Glutamatergic neuron (in vitro differentiated cells): ENCODE measurements around the gene RABEP1. TPM values are rescaled to one million over a fixed set of nuclear protein-coding genes. Genes with fewer than 3 reads are reported as not detected.

Source experiments
- DNase-seq: peaks from one replicate; pipeline ENCODE4 v3.0.0; 2022
- H3K27ac Mint-ChIP-seq: one replicate; pipeline ENCODE4 v1.8.0; 2020; ENCODE audit warnings: mild to moderate bottlenecking, mixed read lengths, inconsistent platforms; ENCODE audit not compliant: unreplicated experiment
- H3K27me3 Mint-ChIP-seq: one replicate; pipeline ENCODE4 v1.8.0; 2020; ENCODE audit warnings: mild to moderate bottlenecking, moderate library complexity, mixed read lengths, inconsistent platforms; ENCODE audit not compliant: unreplicated experiment
- H3K36me3 Mint-ChIP-seq: one replicate; pipeline ENCODE4 v1.8.0; 2020; ENCODE audit warnings: mild to moderate bottlenecking, mixed read lengths, inconsistent platforms; ENCODE audit not compliant: unreplicated experiment
- H3K4me1 Mint-ChIP-seq: one replicate; pipeline ENCODE4 v1.8.0; 2020; ENCODE audit warnings: mild to moderate bottlenecking, low read depth, mixed read lengths, inconsistent platforms; ENCODE audit not compliant: unreplicated experiment
- H3K4me3 Mint-ChIP-seq: one replicate; pipeline ENCODE4 v1.8.0; 2020; ENCODE audit warnings: mild to moderate bottlenecking, mixed read lengths, inconsistent platforms; ENCODE audit not compliant: unreplicated experiment
- H3K9me3 Mint-ChIP-seq: one replicate; pipeline ENCODE4 v1.8.0; 2020; ENCODE audit warnings: mild to moderate bottlenecking, moderate library complexity, mixed read lengths, inconsistent platforms; ENCODE audit not compliant: unreplicated experiment
- total RNA-seq: library from RNA; stranded (reverse); fragmentation: NEBNext Ultra II Directional; extraction: Animal tissue kit (Norgen Biotek cat#: 25700); gene quantifications from one replicate; pipeline ENCODE4 v1.2.1, GENCODE V29; 2021; ENCODE audit not compliant: unreplicated experiment
- TF ChIP-seq, protein P1 (sequence below): fragments of 200-600 bp; sonication (generic); IDR thresholded peaks from one replicate; pipeline ENCODE4 v1.5.0; 2021; ENCODE audit not compliant: partially characterized antibody, unreplicated experiment

The RABEP1 gene
- total RNA-seq, 1 donor from 2014 or later = 63.0 TPM

DNA sequence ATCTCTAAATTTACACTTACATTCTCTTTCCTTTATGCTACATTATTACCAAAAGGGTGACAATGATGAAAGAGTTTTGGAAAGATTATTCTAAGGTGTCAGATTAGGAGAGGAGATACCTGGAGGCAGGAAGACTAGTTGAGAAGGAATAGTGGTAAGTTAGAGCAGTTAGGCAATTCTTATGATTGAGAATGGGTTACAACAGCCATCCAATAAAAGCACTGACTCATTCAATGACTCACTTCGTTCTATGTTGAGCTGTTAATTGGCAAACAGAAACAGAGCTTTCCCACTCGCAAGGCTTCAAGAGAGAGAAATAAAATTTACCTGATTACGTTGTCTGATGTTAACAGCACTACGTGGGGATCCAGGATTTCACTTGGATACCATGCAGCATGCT lies 131.6 kb downstream of the RABEP1 start:
- Mint-ChIP-seq H3K27ac (no peak overlapping the region), H3K4me3 (no peak overlapping the region)
- no peak for DNase-seq

DNA sequence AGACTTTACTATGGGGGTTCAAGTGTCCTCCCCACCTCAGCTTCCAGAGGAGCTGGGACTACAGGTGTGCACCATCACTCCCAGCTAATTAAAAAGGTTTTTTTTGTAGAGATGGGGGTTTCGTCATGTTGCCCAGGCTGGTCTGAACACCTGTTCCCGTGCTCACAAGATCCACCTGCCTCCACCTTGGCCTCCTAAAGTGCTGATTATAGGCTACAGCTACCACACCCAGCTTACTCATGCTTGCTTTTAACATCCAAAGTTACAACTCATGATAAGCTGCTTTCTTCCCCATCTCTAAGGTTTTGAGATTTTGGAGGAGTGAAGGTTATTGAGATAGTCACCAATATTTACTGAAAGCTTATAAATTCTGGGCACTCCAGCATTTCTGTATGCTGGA lies 134.8 kb downstream of the RABEP1 start:
- Mint-ChIP-seq H3K4me1 (peaks cover 12% of the 10 kb centered on the region), H3K36me3 (no peaks in the 10 kb centered on the region), H3K9me3 (peaks cover 9% of the 10 kb centered on the region), H3K27me3 (peaks cover 15% of the 10 kb centered on the region), H3K4me3 (no peak overlapping the region), H3K27ac (no peak overlapping the region)
- TF ChIP-seq, protein P1, sequence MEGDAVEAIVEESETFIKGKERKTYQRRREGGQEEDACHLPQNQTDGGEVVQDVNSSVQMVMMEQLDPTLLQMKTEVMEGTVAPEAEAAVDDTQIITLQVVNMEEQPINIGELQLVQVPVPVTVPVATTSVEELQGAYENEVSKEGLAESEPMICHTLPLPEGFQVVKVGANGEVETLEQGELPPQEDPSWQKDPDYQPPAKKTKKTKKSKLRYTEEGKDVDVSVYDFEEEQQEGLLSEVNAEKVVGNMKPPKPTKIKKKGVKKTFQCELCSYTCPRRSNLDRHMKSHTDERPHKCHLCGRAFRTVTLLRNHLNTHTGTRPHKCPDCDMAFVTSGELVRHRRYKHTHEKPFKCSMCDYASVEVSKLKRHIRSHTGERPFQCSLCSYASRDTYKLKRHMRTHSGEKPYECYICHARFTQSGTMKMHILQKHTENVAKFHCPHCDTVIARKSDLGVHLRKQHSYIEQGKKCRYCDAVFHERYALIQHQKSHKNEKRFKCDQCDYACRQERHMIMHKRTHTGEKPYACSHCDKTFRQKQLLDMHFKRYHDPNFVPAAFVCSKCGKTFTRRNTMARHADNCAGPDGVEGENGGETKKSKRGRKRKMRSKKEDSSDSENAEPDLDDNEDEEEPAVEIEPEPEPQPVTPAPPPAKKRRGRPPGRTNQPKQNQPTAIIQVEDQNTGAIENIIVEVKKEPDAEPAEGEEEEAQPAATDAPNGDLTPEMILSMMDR = no peak
- no peak for DNase-seq

More for the DNA sequence above, 131.6 kb downstream of the RABEP1 start:
- Mint-ChIP-seq H3K4me1 (peaks cover 2% of the 10 kb centered on the region), H3K36me3 (no peaks in the 10 kb centered on the region), H3K9me3 (peaks cover 1% of the 10 kb centered on the region), H3K27me3 (peaks cover 3% of the 10 kb centered on the region)
- TF ChIP-seq, protein P1 = no peak

DNA sequence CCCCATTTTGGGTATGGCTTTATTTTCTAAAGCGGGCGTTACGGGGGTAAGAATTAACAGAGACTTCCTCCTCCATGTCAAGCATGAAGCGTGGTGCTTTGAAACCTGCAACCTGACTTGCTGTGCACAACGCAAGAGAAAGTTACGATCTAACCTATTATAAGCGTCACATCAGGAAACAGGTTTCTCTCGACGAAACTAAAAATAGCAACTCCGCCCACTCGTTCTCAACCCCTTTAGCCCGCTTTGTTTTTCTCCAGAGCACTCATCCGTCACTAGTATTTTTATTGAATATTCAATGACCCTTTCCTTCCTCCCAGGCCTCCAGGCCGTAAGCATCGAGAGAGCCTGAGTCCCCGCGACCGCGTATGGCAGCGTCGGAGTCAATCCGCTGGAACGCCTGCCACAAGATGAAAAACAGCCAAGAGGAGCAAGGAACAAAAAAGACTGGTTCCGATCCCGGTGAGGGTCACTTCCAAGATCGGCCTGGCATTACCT lies 136.8 kb downstream of the RABEP1 start:
- Mint-ChIP-seq H3K27ac (peak overlapping the region; percentile 96), H3K4me3 (peak overlapping the region; percentile 100), H3K4me1 (peaks cover 13% of the 10 kb centered on the region), H3K36me3 (no peaks in the 10 kb centered on the region), H3K27me3 (peaks cover 13% of the 10 kb centered on the region), H3K9me3 (peaks cover 9% of the 10 kb centered on the region)
- peak; percentile 46 for DNase-seq
- TF ChIP-seq, protein P1 = no peak

DNA sequence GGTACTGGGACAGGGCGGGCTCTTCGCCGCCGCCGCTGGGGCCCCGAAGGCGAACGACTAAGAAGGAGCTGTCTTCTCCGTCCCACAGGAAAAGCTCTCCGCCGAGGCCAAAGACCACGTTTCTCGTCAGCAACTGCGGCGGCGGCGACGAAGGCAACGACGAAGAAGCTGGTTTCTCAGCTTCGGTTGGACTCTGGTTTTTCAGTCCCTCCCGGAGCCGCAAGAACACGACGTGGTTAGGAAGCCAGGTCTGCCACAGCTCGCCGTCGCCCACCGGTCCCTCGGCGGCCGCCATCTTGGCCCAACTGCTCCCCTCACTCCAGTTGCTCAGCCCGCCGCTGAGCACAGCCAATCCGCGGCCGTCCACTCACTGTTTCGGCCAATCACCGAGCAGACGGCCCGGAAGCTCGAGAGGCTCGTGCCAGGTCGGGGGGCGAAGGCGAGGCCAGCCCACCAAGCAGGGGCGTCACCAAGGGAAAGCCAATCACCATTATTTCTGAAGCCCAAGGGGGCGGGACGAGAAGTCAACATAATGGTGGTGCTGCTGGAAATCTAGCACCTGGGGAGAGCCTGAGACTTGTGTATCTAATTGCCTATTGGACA lies 137.4 kb downstream of the RABEP1 start, which contains the start of gene NUP88:
NUP88 (minus strand) TSS at position 307 of the 603 bp plus-strand sequence; CDS start at position 295, 12 bp downstream.
- no peaks in the 10 kb centered on the region for H3K36me3 Mint-ChIP-seq
- peak within 1 kb of the TSS; percentile 100 for H3K4me3 Mint-ChIP-seq
- DNase-seq = peak; percentile 97
- peaks cover 13% of the 10 kb centered on the region for H3K27me3 Mint-ChIP-seq
- peaks cover 9% of the 10 kb centered on the region for H3K9me3 Mint-ChIP-seq
- TF ChIP-seq, protein P1 = no peak
- H3K4me1 Mint-ChIP-seq = peaks cover 13% of the 10 kb centered on the region
- H3K27ac Mint-ChIP-seq = peak within 1 kb of the TSS; percentile 96

DNA sequence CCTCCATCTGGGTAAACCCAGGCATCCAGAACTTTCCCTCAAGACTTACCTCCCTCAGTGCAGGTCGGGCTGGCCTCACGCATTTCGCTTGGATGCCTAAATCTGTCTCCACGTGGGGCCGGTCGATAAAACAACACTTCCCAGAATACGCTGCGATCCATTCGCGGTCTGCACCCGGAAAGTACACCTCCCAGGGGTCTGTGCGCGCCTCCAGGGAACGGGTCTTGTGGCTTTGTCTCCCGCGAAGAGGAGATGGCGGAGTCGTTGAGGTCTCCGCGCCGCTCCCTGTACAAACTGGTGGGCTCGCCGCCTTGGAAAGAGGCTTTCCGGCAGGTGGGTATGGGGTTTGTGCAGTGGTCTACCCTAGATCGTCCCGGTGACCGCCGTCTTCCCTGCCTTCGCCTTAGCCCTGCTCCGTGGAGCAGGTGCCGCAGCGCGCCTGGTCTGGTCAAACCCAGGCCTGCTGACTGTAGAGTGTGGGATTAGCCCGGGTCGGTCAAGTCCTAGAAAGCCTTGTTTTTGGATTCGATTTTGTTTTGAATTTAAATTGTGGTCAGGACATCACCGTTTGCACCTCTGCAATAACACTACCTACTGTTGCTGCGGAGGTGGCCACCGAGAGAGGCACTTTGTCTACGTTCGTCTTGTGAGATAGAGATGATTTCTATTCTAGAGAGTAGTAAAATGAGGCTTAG lies 138.0 kb downstream of the RABEP1 start, which contains the start of gene RPAIN:
RPAIN (plus strand) TSS at position 224 of the 695 bp plus-strand sequence; CDS start at position 253, 29 bp downstream.
- peak within 1 kb of the TSS; percentile 96 for H3K27ac Mint-ChIP-seq
- peaks cover 9% of the 10 kb centered on the region for H3K9me3 Mint-ChIP-seq
- H3K27me3 Mint-ChIP-seq = peaks cover 13% of the 10 kb centered on the region
- peaks cover 13% of the 10 kb centered on the region for H3K4me1 Mint-ChIP-seq
- peak; percentile 95 for DNase-seq
- TF ChIP-seq, protein P1 = no peak
- H3K36me3 Mint-ChIP-seq = no peaks in the 10 kb centered on the region
- peak within 1 kb of the TSS; percentile 100 for H3K4me3 Mint-ChIP-seq
